Measurements from ENCODE around the gene TMEM182.

TMEM182 gene, protein sequence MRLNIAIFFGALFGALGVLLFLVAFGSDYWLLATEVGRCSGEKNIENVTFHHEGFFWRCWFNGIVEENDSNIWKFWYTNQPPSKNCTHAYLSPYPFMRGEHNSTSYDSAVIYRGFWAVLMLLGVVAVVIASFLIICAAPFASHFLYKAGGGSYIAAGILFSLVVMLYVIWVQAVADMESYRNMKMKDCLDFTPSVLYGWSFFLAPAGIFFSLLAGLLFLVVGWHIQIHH

GRCh38 chr2:102761763-102762162, at the start of gene TMEM182:
TSS of gene TMEM182 (plus strand) at chr2:102762031. CDS start at chr2:102762218, 187 bp downstream.
- DNase-seq, result no peak

- no peak for DNase-seq
These were observed 44.4 kb upstream of the TMEM182 start for GRCh38 chr2:102717308-102718018.

- no peak for DNase-seq
These were observed 43.2 kb upstream of the TMEM182 start for GRCh38 chr2:102718387-102719316.

GRCh38 chr2:102724016-102724490, 37.8 kb upstream of the TMEM182 start:
- no peak for DNase-seq

- no peak for DNase-seq
These were observed 37.3 kb upstream of the TMEM182 start for GRCh38 chr2:102724553-102724952.

- no peak for DNase-seq
These were observed 35.4 kb upstream of the TMEM182 start for GRCh38 chr2:102726128-102727087.

GRCh38 chr2:102735416-102736109, 26.3 kb upstream of the TMEM182 start:
- DNase-seq, result peak; percentile 60

GRCh38 chr2:102736110-102736409, 25.8 kb upstream of the TMEM182 start:
- DNase-seq, result no peak

DNA sequence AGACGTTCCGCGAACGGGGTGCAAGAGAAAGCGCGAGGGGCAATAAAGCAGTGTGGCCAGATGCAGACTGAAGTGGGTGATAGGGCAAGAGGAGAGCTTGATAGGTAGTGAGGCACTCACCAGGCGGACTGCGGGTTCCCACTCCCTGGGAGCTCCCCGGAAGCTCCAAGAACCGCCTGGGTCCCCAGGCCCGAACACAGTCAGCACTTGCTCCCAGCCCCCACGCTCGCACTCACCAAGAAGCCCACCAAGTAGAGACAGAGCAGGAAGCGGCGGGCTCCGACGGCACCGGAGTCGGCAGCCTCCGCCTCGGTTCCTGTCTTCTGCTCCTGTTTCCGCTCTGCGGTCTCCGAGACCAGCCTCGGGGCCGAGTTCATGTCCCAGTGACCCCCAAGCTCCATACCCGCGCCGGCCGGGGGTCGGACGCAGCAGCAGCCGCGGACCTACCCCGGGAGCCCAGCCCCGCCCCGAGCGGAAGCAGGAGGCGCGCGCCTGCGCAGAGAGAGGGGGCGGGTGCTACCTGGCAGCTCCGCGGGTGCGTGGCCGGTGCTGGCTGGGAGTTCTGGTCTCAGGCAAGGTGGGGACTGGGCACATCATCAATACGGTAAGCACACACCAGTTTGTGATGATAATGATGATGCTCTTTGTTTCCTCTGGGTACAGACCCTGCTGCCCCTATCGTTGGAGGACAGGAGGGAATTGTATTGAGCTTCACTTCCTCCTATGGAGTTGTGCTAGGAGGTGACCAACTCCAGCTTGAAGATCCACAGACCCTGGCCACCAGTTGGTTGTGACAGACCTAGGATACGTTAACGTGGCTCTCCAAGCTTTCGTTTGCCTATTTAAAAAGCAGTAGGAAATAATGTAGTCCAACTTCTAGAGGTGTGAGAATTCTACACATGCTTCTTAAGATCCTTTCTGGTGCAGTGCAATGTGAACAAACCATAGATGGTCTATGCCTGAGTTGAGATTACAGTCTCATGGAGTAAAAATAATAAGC, 25.1 kb upstream of the TMEM182 start:
- DNase-seq, result peak; percentile 93

DNA sequence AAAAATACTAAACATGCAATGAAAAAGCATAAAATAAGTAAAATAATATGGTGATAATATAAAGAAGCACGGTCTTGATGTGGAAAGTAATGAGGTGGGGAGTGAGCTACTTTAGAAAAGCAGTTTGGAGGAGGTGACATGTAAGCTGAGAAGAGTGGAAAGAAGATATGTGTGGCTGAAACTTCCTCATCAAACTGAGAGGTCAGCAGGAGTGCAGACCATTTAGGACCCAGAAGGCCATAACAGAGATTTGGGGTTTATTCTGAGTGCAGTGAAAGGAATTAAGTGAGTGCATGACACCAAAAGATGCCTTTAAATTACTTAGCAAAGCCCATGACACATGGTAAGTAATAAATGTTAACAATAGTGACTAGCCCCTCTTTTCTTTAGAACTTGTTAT, 24.4 kb upstream of the TMEM182 start:
- DNase-seq, result no peak

GRCh38 chr2:102743259-102743658, 18.6 kb upstream of the TMEM182 start:
- DNase-seq, result no peak

DNA sequence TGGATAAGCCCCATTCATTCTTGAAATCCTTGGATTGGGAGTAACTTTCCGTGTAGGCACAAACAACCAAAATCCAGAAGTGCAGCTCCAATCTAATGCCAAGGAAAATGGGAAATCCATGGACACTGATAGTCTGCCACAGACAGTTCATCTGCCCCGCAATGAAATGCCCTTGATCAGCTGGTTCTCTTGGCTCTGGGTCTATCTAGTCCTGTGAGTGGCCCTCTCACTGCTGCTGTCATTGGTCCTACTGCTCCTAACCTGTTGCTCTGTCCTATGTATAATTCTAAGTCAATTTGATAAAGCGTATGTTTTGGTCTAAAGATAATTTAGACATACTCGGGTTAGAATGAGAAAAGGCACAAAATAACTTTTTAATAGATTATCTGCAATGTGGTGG, 13.7 kb upstream of the TMEM182 start:
- no peak for DNase-seq

- no peak for DNase-seq
These were observed 11.9 kb upstream of the TMEM182 start for GRCh38 chr2:102749938-102750337.

GRCh38 chr2:102753563-102754159, 8.2 kb upstream of the TMEM182 start:
- peak; percentile 50 for DNase-seq

DNA sequence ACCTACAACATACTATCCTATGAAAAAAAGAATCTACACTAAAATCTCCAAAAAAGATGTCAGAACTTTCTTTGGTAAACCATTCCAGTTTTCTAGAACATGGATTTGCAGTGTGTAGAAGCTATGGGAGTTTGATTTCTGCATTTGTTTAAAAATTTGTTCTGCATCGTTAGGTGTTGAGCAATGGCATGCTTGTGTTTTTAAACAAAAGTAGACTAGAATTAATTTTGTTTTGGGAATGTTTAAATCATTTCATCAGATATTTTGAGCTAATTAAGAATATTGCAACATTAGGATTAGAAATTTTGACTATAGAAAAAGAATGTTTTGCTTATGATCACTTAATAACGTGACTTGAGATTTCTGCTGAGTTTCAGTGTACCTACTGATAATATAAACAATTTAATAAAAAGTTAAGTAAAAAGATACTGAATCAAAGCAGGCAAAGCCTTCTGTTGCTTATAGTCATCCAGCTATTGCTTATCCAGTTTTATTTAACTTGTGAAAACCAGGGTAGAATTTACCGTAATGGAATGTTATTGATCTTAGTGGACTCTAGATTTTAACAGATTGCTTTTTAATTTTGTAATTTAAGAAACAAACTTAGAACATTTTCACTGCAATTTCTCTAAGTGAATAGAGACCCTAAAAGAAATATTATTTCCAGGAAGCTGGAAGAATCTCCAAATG, 7.2 kb upstream of the TMEM182 start:
- DNase-seq, result no peak

DNA sequence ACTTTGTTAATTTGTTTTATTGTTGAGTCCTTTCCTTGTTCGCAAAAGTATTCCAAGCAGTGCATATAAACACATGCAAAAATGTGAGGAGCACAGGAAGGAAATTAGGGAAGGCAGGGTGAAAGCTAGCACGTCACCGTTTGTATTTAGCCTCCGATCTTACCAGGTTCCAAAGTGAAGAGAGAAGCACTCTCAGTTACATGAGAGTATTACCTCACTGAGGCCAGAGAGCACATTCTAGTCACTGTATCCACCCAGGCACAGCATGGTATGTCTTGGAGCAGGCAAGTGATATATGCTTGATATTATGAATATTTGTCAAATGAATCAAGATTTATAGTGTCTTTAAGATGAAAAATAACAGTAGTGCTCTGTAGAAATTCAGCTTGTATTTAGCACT, 6.5 kb upstream of the TMEM182 start:
- no peak for DNase-seq

GRCh38 chr2:102758439-102758838, 3.4 kb upstream of the TMEM182 start:
- DNase-seq, result no peak

- no peak for DNase-seq
These were observed 2.3 kb downstream of the TMEM182 start for GRCh38 chr2:102764083-102764482.

DNA sequence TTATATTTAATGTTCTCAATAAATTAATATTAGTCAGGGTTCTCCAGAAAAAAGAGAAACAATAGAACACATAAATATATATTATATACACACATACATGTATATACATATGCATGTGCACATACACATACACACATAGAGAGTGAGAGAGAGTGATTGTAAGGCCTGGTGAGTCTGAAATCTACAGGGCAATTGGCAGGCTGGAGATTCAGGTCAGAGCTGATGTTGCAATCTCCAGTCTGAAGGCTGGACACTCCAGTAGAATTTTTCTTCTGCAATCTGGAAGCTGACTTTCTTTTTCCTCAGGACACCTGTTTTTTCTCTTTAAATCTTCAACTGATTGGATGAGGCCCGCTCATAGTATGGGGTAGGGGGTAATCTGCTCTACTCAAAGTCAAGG, 3.2 kb downstream of the TMEM182 start:
- DNase-seq, result no peak

All from eye (tissue), 1 donor.